H4 (cell line): Measurements from ENCODE around the gene FKBP1B. TPM values are rescaled to one million over a fixed set of nuclear protein-coding genes. Genes with fewer than 3 reads are reported as not detected.
"Not testable (repeated sequence)": the region's sequence is repeated elsewhere in the genome, so short reads cannot be mapped to it uniquely, and the experiment has no call there.

ENCODE experiments used
- DNase-seq: peaks from one replicate; pipeline ENCODE4 v3.0.0-alpha.2; 2015; ENCODE audit warnings: low spot score
- total RNA-seq: library from RNA; depleted of rRNA; stranded (reverse); fragments of >200 nt; shearing (Covaris generic); gene quantifications from 2 replicates; pipeline ENCODE4 v1.2.3, GENCODE V29; 2014

FKBP1B gene
- total RNA-seq, 1 experiment from 2014 or later: 0.58 TPM

DNA sequence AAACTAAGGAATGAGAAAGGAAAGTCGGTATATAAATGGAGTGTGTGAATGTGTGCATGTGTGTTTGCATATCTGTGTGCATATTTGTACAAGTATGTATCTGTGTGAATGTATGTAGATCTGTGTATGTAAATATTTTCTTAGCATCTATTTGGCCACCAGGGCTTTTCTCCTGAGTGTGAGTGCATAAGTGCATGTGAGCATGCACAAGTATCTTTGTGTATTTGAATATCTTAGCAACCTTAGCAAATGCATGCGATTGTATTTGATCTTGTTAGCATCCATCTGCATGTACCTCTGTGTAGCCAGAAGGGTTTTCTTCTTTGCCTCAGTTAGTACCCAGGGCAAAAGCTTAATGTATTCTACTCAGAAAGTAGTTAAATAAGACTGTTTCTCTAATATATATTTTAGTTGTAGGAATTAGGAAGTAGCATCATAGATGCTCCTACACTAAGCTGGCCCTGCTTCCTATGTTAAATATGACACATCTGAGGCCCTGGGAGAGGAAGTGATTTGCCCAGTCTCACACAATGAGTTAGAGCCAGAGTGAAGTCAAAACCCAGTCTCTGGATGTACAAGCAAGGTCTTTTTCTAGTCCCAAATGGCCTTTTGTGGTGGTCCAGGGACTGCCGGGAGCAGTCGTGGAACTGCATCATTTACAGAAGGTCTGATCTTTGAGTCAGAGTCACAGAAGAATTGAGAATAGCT, 9.2 kb downstream of the FKBP1B start:
- DNase-seq: no peak

DNA sequence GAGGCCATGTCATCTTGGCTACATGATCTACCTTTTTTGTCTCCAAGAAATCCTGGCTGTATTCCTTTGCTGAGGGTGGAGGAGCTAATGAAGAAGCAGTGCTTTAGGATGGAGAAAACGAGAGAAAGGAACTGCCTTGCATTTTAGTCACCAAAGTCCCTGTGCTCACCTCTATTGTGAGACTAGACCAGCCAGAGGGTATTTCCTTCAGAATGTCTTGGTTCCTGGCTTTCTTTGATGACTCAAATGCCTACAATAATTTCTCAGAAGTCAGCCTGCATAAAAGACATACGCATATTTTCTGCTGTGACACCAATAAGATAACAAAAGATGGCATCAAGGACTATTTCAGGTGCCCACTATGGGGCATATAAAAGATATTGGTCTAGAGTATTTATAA, 15.8 kb downstream of the FKBP1B start:
- no peak for DNase-seq

DNA sequence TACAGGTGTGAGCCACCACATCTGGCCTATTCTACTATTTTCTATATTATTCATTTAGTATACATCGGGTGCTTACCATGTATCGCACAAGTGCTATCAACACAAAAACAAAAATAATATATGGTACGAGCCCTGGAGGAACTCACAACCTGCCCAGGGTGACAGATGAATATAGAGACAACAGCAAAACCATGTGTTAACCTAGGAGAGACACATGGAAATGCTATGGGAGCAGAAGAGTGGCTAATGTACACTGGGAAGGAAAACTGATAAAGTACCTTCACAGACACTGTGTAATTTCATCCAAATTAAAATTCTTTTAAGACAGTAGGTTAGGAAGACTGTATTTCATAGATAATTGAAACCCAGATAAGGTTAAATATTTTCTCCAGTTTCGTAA, 22.7 kb downstream of the FKBP1B start:
- no peak for DNase-seq

DNA sequence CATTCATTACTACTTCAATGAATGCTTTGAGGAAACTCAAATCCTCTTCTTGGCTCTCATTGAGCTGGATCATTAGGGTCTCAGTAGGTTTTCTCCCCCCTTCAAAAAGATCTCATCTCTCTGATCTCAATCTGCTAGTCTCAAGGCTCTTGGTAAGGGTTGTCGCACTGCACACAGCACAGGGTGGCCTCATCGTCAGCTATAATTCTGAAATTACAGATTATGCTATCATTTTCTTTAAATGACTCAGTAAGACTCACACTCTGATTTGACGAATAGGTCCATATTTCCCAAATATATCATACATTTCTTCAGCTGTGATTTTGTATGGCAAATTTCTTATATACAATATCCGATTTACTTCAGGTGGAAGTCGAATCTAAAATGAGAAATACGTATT, 24.3 kb downstream of the FKBP1B start:
- no peak for DNase-seq

DNA sequence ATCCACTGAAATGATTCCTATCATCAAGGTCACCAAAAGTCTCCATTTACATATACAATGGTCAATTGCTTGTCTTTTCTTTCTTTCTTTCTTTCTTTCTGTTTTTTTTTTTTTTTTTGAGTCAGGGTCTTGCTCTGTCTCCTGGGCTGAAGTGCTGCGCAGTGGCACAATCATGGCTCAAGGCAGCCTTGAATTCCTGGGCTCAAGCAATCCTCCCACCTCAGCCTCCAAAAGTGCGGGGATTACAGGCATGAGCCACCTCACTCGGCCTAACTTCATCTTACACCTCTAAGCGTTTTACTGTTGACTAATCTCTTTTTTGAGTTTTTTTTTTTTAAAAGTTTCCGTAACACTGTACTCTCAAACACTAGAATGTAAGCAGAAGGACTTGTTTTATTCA, 25.7 kb downstream of the FKBP1B start:
- DNase-seq: no peak

DNA sequence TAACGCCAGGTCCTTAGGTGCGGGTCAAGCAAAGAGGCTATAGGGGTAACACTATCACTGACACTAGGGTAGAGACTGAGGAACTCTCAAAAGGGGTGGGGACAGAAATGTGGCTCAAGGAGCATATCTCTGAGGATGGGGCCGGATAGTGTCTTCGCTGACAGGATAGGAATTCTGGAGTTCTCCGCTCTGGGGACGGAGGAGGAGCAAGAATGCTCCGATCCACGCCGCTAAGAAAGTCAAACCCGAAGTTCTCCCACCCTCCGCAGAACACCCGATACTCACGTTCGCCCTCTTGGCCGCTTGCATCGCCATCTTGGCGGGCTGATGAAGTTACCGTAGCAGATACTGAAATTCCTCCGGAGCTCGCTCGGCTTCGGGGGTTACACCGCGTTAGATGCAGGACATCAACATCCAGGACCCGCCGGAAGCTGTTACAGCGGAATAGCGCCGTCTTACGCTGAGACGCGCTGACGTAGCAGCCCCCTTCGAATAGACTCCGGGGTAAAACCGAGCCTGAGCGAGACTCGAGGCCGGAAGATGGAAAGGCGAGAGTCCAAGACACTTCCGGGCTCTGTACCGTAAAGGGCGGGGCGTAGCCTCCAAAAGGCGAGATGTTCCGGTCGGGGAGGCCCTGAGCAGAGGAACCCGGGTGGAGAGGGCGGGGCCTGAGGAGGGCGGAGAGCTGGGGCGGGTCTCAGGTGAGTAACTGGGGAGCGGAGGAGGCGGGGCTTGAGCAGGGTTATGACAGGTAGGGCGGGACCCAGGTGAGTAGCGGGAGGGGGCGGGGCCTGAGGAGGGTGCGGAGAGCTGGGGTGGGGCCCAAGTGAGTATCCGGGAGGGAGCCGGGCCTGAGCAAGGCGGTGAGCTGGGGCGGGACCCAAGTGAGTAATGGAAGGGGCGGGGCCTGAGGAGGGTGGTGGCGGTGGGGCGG, 26.6 kb downstream of the FKBP1B start, which contains the start of gene SF3B6:
SF3B6 (minus strand) TSS at position 412 of the 934 bp plus-strand sequence; CDS start at position 315, 97 bp downstream.
- peak; percentile 96 for DNase-seq

DNA sequence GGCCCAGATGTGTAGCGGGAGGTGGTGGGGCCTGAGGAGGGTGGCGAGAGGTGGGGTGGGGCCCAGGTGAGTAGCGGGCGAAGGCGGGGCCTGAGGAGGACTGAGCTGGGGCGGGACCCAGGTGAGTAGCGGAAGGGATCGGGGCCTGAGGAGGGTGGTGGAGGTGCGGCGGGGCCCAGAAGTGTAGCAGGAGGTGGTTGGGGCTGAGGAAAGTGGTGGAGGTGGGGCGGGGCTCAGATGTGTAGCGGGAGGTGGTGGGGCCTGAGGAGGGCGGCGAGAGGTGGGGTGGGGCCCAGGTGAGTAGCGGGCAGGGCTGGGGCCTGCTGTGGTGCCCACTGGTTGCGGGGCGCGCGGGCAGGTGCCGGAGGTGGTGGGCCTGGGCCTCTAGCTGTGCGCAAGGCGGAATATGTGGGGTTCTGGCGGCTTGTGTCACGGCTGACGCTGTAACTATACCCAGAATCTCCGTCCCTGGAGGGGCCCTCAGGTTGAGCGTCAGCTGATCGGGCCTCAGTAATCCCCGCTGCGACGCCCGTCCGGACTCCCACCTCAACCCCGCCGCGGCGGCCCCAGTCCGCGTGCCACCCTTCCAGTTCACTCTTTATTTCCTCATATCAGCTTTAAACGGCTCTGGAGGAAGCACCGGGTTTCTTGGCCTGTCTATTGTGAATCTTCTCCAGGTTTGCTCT, 27.5 kb downstream of the FKBP1B start:
- no peak for DNase-seq

DNA sequence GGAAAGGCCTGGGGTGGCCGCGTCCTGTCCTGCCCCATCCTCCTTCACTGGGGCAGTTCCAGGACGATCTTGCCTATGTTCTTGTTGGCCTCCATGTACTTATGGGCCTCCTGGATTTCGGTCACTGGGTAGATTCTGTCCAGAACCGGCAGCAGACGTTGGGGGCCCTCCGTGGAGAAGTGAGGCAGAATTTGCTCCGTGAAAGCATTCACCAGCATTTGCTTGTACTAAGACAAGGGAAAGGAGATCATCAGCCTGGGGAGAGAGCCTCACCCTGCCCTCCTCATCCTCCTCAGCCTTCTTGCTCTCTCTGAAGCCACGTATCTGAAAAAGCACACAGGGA, 28.0 kb downstream of the FKBP1B start:
- DNase-seq: no peak

DNA sequence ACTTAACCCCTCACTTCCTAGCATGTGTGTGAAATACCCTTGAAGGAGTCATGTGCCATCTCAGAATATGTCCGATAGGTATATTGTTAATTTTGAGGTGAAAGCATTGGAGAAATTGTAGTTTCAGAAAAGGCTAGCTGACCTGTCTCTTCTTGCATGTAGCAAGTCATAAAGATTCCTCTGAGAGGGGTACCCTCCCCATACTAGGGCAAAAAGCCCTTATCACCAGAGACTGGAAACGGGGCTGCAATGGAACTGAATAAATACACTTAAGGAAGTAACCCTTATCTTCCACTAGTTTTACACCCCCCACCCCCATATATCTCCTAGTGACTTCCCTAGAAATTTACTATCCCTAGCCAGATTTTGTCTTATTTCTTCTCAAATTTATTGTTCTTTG, 28.3 kb downstream of the FKBP1B start:
- no peak for DNase-seq

DNA sequence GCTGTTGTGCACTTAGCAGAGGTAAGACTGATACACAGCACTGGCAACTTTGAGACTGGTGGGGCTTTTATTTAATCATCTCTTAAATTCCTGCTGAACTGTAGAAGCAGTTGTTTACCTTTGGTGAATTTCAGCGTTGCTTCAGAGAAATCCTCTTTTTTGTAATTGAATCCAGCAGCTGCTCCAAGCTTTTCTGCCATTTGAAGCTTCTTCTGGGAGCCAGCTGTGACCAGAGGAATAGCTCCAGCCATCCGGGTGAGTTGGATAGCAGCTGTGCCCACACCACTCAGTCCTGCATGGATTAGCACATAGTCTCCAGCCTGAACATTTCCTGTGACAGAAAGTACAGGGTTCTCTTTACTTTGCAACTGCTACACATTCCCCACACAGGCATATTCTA, 31.2 kb downstream of the FKBP1B start:
- no peak for DNase-seq

DNA sequence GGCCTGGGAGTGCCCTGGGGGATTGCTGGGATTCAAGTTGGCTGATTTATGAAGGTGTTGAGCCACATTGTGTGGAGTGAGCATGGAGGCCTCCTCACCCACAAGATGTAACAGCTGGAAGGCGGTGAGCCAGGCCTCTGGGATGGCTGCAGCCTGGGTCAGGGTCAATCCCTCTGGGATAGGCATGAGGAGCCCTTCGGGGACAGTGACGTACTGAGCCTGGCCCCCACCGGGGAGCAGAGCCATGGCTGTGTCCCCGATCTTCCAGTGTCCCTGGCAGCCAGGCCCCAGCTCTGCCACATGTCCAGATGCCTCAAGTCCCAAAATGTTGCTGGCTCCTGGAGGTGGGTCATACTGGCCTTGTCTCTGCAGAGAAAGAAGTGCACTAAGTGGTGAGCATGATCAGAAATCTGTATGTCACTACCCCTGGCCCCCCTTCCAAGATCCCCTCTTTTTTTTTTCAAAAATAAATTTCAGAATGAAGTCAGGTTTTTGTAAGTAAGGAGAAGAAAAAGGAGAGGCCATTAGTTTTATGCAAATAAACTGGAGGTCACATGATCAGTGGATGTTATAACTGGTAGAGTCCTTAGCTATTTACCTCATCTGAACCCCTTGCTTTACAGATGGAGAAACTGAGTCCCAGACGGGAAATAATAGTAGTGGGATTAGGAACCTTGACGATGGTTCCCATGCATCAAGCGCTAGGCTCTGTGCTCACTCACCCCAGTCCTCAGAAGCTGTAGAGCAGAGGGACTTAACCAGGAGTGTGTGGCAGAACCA, 33.4 kb downstream of the FKBP1B start:
- DNase-seq: no peak

DNA sequence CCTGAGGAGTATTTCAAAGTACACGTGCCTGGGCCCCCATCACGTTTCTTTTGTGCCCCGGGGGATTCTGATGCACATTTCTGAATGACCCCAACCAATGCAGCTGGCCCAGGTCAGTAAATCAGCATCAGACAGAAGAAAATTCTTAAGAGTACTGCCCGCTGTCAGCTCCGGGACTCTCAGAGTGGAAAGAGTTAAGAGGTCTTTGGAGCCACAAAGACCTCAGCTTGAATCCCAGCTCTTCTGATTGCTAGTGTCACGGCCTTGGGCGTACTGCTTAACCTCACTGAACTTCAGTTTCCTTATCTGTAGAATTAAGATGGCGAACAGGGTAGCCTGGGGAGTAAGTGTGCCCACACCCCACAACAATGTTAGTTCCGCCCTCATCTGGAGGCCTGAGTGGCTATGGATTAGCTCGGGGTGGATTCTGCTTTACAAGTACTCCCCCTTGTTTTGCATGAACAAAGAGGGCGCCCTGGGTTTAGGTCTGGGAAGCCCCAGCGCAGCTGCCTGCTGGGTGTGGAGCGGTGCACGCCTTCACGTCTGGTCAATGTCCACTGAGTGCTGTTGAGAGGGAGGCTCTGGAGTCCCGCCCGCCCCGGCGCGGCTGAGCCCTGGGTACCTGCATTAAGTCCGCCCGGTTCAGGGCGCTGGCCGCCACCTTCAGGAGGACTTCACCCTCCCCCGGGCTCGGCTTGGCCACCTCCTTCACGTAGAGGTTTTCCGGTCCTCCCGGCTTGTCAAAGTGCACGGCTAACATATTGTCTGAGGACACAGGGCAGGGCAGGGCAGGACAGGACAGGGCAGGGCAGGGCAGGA, 34.2 kb downstream of the FKBP1B start:
- DNase-seq: peak; percentile 8

DNA sequence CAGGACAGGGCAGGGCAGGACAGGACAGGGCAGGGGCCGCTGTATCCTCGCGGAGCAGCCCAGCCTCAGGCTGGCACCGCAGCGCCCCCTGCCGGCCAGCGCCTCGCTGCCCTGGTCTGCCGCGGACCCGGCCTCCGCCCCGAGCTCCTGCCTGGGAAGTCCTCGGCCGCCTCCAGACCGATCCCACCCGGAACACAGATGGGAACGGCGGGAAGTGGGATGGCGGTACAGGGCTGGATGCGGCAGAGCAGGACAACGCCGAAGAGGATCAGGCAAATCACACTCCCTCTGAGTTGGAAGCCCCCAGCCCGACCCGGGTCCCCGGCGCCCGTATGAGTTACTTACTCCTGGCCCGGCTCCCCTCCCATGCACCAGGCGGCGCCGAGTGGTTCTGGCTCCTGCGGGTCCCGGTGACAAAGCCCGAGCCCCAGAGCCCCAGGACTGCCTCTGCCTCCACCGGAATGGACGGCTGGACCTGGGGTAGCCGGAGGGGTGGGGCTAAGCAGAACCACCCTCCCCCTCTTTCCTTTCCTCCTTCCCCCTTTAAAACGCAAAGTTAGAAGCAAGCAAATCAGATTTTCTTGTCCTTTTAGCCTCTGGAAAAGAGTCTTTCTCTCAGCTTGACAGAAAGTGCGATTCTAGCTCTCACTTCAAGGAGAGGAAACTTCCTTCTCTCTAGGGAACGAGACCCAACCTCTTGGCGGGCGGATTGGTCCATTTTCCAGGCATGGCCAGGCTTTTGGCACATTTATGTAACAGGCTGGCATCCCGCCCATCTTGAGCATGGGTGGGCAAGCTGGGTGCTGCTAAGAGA, 35.1 kb downstream of the FKBP1B start, which contains the start of gene TP53I3:
TP53I3 (minus strand) TSS at position 449 of the 814 bp plus-strand sequence. CDS start 508 bp downstream, outside the sequence.
- peak; percentile 64 for DNase-seq

DNA sequence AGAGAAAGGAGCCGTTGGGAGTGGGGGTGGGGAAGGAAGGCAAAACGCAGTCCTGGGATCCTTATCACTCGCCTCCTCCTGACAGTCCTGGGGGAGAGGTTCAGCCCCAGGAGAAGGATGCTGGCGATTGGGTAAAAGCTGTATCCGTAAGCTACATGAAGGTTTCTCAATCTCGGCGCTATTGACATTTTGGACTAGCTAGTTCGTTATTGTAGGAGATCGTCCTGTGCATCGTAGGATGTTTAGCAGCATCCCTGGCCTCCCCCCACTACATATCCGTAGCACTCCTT, 35.6 kb downstream of the FKBP1B start:
- no peak for DNase-seq

DNA sequence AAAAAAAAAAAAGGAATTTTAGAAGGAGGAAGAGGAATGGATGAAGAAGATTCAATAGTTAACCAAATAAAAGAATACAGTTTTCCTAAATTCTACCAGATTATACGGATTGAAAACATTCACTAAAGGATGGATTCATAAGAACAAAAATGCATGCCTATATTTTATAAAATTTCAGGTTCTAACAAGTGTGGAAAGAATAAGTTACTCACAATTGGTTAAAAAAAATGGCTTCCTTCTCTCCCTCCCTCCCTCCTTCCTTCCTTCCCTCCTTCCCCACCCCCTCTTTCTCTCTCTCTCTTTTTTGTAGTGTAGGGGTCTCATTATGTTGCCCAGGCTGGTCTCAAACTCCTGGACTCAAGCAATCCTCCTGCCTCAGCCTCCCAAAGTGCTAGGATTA, 36.7 kb downstream of the FKBP1B start:
- no peak for DNase-seq

DNA sequence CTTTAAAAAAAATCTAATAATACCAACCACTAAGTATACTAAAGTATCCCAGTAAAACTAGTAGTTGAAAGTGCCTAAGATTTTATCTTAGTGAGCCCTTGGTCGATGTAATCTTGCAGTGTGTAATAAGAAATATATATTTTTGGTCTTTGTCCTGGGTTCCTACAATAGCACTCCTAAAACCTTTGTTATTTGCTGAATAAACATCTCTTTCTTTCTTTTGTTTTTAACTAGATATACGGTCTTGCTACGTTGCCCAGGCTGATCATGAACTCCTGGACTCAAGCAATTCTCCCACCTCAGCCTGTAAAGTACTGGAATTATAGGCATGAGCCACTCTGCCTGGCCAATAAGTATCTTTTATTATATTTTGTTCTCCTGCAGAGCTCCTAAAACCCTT, 37.5 kb downstream of the FKBP1B start:
- DNase-seq: no peak

DNA sequence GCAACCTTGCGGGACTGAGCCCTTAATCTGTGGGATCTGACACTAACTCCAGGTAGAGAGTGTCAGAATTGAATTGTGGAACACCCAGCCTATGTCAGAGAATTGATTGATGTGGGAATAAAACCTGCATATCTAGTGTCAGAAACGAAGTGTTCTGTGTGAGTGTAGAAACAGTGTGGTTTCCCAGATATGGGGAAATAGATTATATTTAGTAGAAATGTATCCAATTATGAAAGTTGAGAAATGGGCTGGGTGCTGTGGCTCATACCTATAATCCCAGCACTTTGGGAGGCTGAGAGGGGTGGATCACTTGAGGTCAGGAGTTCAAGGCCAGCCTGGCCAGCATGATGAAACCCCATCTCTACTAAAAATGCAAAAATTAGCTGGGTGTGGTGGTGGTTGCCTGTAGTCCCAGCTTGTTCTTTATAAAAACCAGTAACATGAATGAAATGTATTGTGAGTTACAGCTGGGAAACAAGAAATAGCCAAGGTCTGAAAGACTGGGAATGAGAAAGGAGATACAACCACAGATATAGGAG, 39.3 kb downstream of the FKBP1B start:
- DNase-seq: no peak

DNA sequence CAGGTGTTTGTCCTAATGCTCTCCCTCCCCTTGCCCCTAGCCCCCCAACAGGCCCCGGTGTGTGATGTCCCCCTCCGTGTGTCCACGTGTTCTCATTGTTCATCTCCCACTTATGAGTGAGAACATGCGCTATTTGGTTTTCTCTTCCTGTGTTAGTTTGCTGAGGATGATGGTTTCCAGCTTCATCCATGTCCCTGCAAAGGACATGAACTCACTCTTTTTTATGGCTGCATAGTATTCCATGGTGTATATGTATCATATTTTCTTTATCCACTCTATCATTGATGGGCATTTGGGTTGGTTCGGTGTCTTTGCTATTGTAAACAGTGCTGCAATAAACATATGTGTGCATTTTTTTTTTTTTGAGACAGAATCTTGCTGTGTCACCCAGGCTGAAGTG, 43.7 kb downstream of the FKBP1B start:
- DNase-seq: not testable (repeated sequence)

DNA sequence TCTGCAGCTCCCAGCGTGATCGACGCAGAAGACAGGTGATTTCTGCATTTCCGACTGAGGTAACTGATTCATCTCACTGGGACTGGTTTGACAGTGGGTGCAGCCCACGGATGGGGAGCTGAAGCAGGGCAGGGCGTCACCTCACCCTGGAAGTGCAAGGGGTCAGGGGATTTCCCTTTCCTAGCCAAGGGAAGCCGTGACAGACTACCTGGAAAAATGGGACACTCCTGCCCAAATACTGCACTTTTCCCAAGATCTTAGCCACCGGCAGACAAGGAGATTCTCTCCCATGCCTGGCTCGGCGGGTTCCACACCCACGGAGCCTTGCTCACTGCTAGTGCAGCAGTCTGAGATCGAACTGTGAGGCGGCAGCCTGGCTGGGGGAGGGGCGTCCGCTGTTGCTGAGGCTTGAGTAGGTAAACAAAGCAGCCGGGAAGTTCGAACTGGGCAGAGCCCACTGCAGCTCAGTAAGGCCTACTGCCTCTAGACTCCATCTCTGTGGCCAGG, 45.7 kb downstream of the FKBP1B start:
- DNase-seq: not testable (repeated sequence)
